GM03348 (cell line): Measurements from ENCODE around the gene IPO5.
"Not testable (repeated sequence)": the region's sequence is repeated elsewhere in the genome, so short reads cannot be mapped to it uniquely, and the experiment has no call there.

Experiments used
- DNase-seq: peaks from one replicate; pipeline ENCODE4 v3.0.0; 2012; ENCODE audit warnings: low spot score

IPO5 gene

DNA sequence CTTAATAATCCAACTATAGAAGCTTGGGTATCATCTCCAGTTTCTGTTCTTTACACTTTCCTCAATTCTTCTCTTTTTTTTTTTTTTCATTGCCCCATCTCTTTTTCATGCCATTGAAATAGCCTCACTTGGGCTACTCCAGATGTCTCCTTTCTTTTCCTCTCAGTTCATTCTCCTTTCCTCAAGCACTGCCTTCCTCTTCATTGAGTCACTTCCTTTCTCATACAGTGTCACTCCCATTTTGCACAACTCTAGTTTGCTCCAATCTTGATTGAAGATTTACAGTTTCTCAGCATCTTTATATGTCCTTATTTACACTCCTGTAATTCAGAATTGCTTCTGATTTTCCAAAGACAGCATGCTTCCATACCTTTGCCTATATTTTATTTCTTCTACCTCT is 61.3 kb downstream of the IPO5 start:
- DNase-seq = peak; percentile 83

DNA sequence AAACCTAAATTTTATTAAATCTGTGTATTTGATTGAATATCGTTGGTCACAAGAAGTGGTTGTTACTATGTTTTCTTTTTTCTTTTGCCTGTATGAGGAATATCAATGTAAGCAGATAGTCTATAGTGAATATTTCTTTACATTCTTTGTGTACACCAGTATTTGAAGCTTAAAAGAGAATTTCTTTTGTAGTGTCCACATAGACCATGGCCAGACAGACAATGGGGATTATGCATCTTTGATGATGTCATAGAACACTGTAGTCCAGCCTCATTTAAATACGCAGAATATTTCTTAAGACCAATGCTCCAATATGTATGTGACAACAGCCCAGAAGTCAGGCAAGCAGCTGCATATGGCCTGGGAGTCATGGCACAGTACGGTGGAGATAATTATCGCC is 64.8 kb downstream of the IPO5 start:
- no peak for DNase-seq

DNA sequence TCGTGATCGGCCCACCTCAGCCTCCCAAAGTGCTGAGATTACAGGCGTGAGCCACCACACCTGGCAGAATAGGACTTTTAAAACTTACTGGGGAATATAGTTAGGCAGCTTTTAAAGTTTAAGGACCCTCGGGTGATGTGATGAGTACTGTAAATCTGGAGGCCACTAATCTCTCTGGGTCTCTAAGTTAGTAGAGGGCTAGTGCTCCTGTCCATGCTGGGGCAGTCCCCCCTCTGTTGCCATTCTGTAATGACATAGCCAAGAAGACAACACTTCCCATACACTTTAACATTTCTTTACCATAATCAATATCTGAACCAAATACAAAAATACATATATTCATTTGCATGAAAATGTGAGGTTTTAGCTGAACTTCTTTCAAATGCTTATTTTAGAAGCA is 65.7 kb downstream of the IPO5 start:
- DNase-seq = no peak

DNA sequence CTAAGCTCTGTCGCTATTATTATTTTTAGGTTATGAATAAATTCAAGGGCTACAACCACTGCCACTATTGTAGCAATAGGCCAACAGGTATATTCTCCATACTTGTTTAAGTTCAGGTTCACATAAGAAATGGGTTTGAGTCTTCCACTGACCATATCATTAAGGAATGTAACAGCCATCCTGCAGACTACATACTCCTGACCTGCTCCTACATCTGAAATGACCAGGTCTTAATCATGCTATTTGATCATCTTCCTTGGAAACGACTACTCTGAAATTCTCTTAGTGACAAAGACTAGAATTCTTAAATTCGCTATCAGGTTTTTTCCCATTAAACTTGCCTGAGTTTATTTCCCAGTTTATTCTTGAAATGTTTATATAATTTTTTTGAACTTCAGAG is 66.8 kb downstream of the IPO5 start:
- DNase-seq = no peak

DNA sequence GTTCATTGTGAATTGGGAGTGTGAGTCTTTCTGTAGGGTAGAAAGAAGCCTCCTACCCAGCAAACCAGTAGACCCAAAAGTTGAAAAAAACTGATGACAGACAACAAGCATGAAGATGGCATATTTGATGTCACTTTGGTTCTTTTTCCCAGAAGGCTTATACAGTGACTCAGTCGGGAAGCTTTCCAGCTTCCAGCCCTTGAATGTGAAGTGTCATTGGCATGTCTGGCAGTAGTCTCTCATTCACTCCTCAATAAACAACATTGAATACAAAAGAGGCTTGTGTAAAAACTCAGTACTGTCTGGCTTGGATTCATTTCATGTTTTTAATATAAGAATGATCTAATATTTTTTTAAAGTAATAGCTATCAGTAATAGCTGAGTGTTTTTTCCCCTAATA is 68.7 kb downstream of the IPO5 start:
- peak; percentile 23 for DNase-seq

DNA sequence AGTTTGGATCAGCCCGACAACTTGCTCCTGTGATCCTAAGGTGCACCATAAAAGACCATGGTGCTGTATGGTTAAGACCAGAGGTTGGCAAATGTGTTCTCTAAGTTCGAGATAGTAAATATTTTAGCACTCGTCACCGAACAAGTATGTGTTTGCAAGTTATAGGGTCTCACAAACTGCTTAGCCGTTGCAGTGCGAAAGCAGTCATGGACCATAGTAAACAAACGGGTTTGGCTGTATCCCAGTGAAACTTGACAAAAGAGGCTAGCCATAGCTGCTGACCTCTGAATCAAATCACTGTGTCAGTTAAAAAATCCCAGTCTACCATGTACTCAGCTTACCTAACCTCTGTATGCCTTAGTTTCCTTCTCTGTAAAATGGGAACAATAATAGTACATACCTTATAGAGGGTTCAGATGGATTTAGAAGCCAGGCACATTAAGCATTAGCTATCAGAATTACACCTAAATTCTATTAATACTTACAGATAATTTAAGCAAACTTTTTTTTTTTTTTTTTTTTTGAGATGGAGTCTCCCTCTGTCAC is 72.1 kb downstream of the IPO5 start:
- DNase-seq = no peak

DNA sequence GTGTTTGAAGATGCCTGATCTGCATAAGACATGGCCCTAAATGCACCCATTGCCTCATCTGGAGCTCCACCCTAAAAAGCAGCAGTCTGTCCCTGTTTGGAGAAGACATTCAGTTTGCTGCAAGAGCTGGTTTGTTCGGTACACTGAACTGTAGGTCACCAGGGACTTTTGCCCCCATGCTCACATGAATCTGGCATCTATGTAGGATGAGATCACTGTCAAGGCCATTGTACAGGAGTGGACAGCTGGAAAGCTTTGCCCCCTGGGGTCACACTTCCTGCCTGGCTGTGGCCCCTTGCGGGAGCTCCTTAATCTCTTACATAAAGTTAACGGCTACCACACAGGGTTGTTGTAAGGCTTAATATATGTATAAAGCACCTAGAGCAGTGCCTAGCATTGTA is 73.0 kb downstream of the IPO5 start:
- DNase-seq = peak; percentile 18

DNA sequence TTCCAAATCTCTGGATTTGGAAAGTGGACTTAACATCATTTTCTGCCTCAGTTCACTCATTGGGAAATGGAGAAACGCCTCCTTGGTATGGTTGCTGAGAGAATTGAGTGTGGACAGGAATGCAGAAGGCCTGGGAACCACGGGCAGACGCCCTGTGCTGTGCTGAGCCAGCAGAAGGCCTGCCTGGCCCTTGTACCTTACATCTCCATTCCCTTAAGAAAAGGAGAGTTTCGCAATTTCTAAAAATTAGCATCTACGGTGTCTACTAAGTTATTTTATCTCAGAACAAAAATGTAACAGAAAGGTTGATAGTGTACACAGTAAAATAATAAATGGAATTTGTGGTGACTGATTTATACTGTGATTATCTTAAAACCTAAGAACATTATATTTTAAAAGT is 78.7 kb downstream of the IPO5 start:
- DNase-seq = no peak

DNA sequence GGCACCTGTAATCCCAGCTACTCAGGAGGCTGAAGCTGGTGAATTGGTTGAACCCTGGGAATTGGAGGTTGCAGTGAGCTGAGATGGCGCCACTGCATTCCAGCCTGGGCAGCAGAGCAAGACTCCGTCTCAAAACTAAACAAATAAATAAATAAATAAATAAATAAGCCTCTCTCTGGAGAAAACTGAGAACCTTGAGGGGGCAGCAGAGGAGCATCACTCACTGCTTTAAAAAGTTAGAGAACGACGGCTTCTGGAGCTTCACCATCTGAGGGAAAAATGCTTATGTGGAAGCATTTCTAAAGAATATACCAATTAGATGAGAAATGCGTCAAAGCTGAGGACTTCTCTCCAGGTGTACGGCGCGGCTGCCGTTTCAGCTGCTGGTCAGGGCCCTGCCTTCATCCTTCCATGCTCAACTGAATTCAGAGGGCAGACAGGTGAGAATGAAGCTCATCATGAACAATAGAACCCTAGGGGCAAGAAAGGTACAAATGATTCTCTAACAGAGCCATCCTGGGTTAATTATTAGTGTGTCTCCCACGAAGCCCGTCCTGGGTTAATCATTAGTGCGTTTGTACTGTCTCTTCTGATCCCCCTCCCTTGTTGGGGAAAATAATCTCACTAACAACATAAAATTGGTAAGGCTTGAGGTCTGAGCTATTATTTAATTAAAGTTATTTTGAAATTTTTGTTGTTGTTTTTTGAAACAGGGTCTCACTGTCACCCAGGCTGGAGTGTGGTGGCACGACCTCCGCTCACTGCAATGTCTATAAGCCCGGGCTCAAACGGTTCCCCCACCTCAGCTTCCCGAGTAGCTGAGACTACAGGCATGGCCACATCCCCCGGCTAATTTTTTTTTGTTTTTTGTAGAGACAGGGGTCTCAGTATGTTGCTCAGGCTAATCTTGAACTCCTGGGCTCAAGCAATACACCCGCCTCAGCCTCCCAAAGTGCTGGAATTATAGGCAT is 80.1 kb downstream of the IPO5 start:
- peak; percentile 74 for DNase-seq

DNA sequence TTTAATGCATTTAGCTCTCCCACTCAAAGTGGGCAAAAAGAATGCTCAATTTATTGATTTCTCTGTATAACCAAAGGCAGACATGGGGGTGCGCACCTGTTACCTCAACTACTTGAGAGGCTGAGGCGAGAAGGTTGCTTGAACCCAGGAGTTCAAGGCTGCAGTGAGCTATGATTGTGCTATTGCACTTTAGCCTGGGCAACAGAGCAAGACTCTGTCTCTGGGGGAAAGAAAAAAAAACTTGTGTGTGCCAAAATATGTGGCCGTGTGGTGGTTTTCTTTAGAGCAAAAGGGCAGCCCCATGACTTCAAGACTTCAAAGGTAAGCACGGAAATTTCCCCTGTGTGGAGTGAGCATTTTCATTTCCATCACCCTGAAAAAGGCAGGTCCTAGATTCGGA is 81.9 kb downstream of the IPO5 start:
- DNase-seq = no peak

DNA sequence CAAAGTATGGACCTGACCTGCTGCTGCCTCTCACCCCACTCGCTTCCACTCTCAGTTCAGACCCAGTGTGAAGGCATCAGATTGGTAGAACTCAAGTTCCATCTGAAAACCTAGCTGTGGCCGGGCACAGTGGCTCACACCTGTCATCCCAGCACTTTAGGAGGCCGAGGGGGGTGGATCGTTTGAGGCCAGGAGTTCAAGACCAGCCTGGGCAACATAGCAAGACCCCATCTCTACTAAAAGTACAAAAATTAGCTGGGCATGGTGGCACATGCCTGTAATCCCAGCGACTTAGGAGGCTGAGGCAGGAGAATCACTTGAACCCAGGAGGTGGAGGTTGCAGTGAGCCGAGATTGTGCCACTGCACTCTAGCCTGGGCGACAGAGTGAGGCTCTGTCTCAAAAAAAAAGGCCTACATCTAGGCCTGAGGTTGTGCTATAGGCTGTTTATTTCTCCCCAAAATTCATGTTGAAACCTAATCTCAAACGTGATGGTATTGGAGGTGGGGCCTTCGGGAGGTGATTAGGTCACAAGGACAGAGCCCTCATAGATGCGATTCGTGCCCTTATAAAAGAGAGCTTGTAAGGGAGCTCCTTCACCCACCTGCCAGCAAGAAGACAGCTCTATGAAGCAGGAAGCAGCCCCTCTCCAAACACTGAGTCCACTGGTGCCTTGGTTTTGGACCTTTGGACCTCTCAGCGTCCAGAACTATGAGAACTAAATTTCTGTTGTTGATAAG is 83.3 kb downstream of the IPO5 start:
- not testable (repeated sequence) for DNase-seq

DNA sequence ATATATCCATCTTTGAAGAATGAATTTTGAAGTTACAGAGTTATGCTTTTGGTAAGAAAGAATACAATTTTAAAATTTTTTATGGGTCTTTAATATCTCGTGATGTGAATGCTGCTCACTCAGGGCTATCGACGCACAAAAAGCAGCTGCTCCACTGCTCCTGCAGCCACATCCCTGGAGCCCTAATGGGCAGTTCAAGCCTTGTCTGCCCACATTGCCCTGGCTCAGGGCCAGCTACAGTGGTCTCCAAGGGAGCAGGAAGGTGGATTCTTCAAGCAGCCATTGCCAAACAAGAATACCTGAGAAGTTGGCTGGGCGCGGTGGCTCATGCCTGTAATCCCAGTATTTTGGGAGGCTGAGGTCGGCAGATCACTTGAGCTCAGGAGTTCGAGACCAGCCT is 85.8 kb downstream of the IPO5 start:
- no peak for DNase-seq

DNA sequence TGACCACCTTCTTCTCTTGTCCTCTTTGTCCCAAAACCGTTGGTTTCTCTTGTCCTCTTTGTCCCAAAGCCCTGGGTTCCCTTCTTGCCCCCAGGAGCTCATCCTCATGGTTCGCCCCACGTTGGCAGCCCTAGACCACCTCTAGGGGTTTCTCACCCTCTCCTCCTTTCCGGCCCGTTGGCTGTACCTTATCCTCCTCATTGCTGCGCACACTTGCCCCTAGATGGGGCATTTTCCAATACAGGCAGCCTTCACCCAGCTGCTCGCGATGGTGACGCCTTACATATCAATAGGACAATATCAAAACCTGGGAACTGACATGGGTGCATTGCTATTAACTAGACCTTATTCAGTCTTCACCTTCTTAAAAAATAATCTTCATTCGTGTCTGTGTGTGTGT is 86.5 kb downstream of the IPO5 start:
- DNase-seq = no peak

DNA sequence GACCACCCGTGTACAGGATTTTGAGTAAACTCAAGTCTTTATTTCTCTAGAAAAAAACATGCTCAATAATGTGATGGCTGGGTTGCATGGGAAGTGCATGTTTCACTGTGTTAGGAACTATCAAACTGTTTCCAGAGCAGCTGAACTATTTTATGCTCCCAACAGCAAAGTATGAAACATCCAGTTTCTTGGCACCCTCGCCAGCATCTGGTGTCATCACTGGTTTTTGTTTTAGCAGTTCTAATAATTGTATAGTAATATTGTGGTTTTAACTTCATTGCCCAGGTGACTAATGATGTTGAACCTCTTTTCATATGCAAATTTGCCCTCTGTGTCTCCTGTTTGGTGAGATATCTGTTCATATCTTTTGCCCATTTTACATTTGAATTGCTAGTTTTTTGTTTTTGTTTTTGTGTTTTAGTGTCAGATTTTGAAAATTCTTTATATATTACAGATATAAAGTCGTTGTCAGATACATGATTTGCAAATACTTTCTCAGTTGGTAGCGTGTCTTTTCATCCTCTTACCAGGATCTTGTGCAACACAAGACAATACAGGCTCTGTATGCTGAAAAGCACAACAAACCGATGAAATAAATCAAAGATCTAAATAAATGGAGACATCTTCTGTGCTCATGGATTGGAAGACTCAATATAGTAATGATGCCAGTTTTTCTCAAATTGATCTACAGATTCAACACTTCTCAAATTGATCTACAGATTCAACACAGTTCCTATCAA is 87.8 kb downstream of the IPO5 start:
- peak; percentile 57 for DNase-seq

DNA sequence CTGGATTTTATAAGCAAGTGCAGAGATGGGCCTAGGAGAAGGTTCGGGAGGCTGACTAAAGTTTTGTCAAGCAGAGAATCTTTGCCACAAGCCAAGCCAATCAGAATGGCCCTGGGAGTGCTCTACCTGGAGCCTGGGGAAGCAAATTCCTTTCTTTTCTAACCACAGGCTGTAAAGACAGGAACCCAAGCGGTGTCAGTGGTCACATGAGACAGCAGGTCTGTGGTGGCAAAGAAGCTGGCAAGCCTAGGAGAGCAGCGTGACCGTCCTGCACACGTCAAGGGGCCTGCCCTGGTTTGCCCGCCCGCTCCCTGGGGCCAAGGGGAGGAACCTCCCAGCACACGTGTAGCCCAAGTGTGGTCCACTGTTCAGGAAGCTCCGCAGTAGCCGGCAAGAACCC is 90.8 kb downstream of the IPO5 start:
- DNase-seq = no peak

DNA sequence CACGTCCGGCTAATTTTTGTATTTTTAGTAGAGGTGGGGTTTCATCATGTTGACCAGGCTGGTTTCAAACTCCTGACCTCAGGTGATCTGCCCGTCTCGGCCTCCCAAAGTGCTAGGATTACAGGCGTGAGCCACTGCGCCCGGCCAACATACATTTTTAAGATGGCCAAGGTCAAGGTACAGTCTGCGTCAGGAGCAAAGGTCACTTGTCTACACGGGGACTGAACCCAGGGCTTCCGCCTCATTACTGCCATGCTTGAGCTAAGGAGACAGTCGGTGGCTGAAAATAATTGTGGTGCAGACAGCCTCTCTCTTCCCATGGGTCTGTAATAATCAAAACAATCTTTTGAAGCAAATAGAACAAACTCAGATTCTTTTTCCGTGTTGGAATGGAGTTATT is 94.3 kb downstream of the IPO5 start:
- DNase-seq = not testable (repeated sequence)

DNA sequence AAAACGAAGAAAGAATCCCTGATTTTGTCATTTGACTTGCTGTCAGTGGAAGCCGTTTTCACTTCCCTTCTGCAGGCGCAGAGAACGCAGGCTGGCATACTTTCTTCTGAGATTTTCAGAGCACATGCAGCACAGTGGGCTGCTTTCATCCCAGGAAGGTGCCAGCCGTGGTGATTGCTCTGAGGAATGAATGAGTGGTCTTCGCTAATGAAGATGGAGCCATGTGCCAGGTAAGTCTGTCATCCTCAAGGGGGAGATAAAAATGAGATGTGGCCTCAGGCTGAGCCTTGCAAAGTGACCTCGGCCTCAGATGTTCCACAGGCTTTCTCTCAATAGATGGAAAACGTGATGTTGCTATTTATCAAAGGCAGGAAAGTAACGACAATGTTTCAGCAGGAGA is 94.8 kb downstream of the IPO5 start:
- DNase-seq = no peak

DNA sequence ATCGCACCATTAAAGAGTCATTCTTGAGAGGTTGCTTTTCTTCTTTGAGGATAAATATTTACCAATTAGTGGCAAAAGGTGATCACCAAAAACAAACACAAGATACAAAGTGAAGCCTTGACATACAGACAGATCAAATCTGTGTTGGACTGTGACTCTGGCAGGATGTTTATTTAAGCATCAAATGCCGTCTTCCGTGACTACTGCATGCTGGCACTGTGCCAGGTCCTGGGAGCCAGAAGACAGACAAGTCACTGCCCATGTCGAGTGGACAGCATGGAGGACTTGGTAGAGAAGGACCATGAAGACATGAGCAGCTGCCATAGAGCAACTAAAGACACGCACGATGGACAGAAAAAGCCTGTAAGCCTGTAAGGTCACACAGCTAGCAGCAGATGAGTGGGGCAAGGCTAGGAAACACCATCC is 96.6 kb downstream of the IPO5 start:
- no peak for DNase-seq

DNA sequence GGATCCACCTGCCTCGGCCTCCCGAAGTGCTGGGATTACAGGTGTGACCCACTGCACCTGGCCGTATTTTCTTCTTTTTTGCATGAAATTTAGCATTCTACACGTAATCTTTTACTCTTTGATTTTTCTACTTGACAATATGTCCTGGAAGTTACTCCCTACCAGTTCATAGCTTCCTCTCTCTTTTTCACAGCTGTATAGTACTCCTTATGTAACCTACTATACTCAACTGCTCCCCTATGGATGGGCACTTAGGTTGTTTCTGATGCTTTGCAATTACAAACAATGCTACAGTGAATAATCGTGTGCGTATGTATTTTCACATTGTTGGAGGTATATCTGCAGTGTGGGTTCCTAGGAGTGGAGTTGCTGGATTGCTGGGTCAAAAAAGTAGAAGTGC is 98.9 kb downstream of the IPO5 start:
- no peak for DNase-seq

DNA sequence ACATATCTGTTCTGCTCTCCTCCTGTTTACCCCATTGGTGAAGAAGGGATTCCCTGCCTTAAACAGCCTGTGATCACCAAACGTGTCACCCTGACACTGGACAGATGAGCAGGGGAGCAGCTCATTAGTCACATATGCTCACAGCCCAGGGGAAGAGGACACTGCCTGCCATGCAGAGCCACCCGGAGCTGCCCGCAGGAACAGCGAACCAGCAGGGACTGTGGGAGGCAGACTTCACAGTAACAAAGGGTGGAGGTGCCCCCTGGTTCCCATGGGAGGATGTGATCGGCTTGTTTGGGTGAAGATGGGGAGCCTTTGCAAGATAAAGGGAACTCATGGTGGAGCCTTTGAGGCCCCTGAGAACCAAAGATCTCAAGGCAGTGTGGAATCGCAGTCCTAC is 100.8 kb downstream of the IPO5 start:
- no peak for DNase-seq

DNA sequence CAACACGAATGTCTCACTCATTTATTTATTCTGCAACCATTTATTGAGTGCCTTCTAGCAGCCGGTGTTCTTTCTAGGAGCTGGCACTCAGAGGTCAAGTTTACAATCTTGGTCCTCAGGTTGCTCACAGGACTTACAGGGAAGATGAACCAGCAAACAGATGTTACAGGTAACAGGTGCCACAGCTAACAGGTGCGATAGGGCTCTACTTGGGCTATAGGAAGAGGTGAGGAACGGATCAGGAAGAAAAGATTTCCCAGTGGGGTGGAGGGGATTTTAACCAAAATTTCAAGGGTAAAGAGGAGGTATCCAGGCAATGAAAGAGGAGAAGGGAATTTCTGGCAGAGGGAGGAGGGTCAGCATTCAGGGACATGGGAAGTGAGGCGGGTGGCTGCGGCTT is 102.1 kb downstream of the IPO5 start:
- no peak for DNase-seq

DNA sequence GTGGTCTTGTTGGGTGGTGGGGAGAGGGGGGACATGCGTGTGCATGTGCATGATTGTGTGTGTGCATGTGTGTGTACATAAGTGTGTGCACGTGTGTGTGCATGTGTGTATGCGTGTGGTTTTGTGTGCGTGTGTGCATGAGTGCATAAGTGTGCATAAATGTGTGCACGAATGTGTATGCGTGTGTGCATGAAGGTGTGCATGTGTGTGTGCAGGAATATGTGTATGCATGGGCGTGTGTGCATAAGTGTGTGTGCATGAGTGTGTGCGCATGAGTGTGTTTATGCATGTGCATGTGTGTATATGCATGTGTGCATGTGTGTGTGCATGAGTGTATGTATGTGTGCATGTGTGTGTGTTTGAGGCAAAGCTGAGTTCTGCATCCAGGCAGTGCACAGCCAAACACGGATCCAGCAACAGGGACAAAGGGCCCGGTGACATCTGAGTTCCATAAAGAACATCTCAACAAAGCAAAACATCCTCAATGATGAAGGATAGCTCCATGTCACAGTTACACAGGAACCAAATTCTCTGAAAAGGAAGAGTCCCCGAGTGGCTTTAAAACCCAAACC is 103.5 kb downstream of the IPO5 start:
- DNase-seq = no peak
